ENCODE measurements around the gene PEAK3.

GRCh38 chr19:2311093-2311492 is 29.1 kb upstream of the PEAK3 start:
- TF ChIP-seq CTCF (IDR thresholded peaks at IDR 0.05) (no peak), POLR2AphosphoS5 (IDR thresholded peaks at IDR 0.05) (no peak)
